ENCODE results near the gene SLFN12L. TPM values are rescaled to one million over a fixed set of nuclear protein-coding genes. Genes with fewer than 3 reads are reported as not detected.
"Not testable (repeated sequence)": the region's sequence is repeated elsewhere in the genome, so short reads cannot be mapped to it uniquely, and the experiment has no call there.

The SLFN12L gene
- total RNA-seq, 1 donor from 2014 or later, result 0.25 TPM

- TF ChIP-seq CTCF (IDR thresholded peaks at IDR 0.05; ENCODE audit: borderline replicate concordance), result no peak
- H3K27ac ChIP-seq (replicated peaks), result no peak overlapping the region
- intact Hi-C loops (cut with micrococcal nuclease), result no loop called here
- H3K9me3 ChIP-seq (replicated peaks), result peaks cover 12% of the 10 kb centered on the region
- no peak for DNase-seq
- no peak overlapping the region for H3K4me3 ChIP-seq
- peaks cover 28% of the 10 kb centered on the region for H3K27me3 ChIP-seq (ENCODE audit: low read depth)
- no peaks in the 10 kb centered on the region for H3K36me3 ChIP-seq
- H3K4me1 ChIP-seq, result no peaks in the 10 kb centered on the region
These were observed 69.7 kb downstream of the SLFN12L start for GRCh38 chr17:35467824-35468223.

GRCh38 chr17:35460354-35460851 lies 77.1 kb downstream of the SLFN12L start:
- Histone ChIP-seq H3K4me3 (peak overlapping the region; percentile 62), H3K27me3 (ENCODE audit: low read depth) (peaks cover 74% of the 10 kb centered on the region), H3K4me1 (peaks cover 9% of the 10 kb centered on the region), H3K27ac (replicated peaks) (no peak overlapping the region), H3K36me3 (no peaks in the 10 kb centered on the region), H3K9me3 (replicated peaks) (no peaks in the 10 kb centered on the region)
- no peak for TF ChIP-seq CTCF (IDR thresholded peaks at IDR 0.05; ENCODE audit: borderline replicate concordance)
- intact Hi-C loops (cut with micrococcal nuclease), result no loop called here
- peak; percentile 25 for DNase-seq

GRCh38 chr17:35454035-35454434 lies 83.4 kb downstream of the SLFN12L start:
- H3K9me3 ChIP-seq (replicated peaks); DNase-seq; intact Hi-C loops (cut with micrococcal nuclease); H3K4me1 ChIP-seq; H3K4me3 ChIP-seq; H3K27ac ChIP-seq (replicated peaks); H3K36me3 ChIP-seq: not testable (repeated sequence)
- H3K27me3 ChIP-seq (ENCODE audit: low read depth), result peaks cover 53% of the 10 kb centered on the region

GRCh38 chr17:35453171-35453570 lies 84.3 kb downstream of the SLFN12L start:
- Histone ChIP-seq H3K4me1 (peaks cover 15% of the 10 kb centered on the region), H3K27me3 (ENCODE audit: low read depth) (peaks cover 53% of the 10 kb centered on the region), H3K9me3 (replicated peaks) (no peaks in the 10 kb centered on the region), H3K36me3 (no peaks in the 10 kb centered on the region), H3K4me3 (no peak overlapping the region), H3K27ac (replicated peaks) (no peak overlapping the region)
- intact Hi-C loops (cut with micrococcal nuclease), result no loop called here
- no peak for TF ChIP-seq CTCF (IDR thresholded peaks at IDR 0.05; ENCODE audit: borderline replicate concordance)
- no peak for DNase-seq

GRCh38 chr17:35449371-35449931 lies 88.0 kb downstream of the SLFN12L start:
- intact Hi-C loops (cut with micrococcal nuclease), result no loop called here
- no peak overlapping the region for H3K27ac ChIP-seq (replicated peaks)
- peaks cover 25% of the 10 kb centered on the region for H3K4me1 ChIP-seq
- peaks cover 64% of the 10 kb centered on the region for H3K27me3 ChIP-seq (ENCODE audit: low read depth)
- no peak for TF ChIP-seq CTCF (IDR thresholded peaks at IDR 0.05; ENCODE audit: borderline replicate concordance)
- DNase-seq, result peak; percentile 22
- peak overlapping the region; percentile 70 for H3K4me3 ChIP-seq
- no peaks in the 10 kb centered on the region for H3K36me3 ChIP-seq
- H3K9me3 ChIP-seq (replicated peaks), result no peaks in the 10 kb centered on the region

GRCh38 chr17:35448899-35449227 lies 88.6 kb downstream of the SLFN12L start:
- peaks cover 58% of the 10 kb centered on the region for H3K27me3 ChIP-seq (ENCODE audit: low read depth)
- H3K4me1 ChIP-seq, result peaks cover 25% of the 10 kb centered on the region
- no peak for TF ChIP-seq CTCF (IDR thresholded peaks at IDR 0.05; ENCODE audit: borderline replicate concordance)
- intact Hi-C loops (cut with micrococcal nuclease), result no loop called here
- DNase-seq, result no peak
- no peaks in the 10 kb centered on the region for H3K9me3 ChIP-seq (replicated peaks)
- peak overlapping the region; percentile 72 for H3K27ac ChIP-seq (replicated peaks)
- H3K4me3 ChIP-seq, result peak overlapping the region; percentile 70
- H3K36me3 ChIP-seq, result no peaks in the 10 kb centered on the region
